Fibroblast of upper back skin (primary cell): ENCODE results near the gene YPEL2.
A peak's percentile ranks its signal among the peaks of the same experiment; 100 is the strongest.

Source experiments
- DNase-seq: peaks from one replicate; pipeline ENCODE4 v3.0.0-alpha.2; 2013

The YPEL2 gene

DNA sequence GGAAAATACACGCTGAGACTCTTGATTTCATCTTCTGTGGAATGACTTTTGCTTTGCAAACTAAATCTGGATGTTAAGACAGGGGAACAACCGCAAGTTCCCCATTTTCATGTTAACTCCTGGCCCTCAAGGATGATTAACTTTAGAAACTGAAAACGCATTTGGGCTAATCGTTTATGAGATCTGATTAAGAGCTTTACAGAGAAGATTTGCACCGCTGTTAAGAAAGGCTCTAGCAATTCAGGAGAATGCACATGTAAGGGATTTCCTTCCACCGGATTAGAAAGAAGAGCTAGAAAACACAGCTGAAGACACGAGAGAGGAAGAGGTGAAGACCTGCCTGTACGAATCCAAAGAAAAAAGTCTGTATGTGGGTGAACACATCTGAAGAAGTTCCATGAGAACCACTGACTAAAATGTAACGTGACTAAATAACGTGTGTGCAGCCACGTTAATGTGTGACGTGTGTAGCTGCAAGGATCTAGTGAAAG is 106.4 kb downstream of the YPEL2 start:
- DNase-seq: no peak

DNA sequence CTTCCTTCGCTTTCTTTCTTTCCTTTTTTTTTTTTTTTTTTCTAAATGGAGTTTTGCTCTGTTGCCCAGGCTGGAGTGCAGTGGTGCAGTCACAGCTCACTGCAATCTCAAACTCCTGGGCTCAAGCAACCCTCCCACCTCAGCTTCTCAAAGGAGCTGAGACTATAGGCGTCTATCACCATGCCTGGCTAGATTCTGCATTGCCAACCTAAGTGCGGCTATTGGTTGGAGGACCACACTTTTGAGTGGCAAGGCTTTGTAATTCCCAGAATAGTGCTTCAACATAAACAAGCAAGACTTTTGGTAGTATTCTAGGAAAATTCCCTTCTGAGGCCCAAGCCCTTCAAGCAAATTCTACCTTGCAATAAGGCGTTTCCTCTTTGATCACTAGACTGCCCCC is 107.8 kb downstream of the YPEL2 start:
- no peak for DNase-seq

DNA sequence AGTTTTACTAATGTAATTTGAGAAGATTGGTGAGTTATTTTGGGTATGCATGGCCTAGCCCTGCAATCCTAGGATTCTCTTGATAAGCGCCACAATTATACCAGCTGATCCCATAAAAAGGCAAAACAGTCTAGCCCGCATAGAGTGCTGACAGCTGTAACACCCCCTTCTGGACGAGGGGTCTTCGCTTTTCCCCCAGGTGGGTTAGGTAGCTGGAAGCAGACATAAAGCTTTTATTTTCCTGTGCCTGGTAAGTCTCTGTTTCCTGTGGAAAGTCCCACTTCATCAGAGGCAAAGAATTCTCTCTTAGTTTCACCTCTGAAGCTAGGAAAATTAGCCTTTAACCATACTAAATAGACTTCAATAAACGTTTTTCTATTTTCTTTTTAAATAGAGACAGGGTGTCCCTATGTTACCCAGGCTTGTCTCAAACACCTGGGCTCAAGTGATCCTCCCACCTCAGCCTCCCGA is 108.3 kb downstream of the YPEL2 start:
- DNase-seq: no peak

DNA sequence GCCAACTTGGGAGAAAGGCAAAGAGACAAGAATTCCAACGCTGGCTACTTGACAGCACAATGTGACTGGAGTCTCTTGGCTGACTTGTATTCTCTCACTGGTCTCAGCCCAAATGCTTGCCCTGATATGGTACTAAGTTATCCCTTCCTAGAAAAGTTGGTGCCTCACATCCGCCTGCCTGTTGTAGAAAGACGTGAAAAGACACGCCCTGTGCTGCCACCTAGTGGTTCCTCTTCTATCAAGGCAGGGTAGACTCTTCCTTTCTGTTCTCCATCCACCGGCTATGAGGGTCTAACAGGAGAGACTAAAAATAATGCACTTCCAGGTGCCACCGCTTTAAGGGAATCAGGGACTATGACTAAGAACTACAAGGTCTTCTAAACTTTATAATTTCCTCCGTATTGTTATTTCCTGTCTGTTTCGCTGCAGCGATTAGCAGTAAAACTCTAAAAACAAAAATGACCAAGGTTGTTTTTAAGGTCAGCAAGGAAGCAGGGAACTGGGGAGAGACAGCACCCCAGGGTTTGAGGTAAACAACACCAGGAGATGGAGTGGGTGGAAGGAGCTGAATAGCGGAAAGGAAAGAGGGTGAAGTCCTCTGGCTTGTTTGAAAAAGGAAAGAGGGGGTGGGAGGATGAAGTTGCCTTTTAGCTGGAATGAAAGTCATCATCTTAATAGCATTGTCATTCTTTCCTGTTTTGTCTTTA is 109.5 kb downstream of the YPEL2 start:
- peak; percentile 87 for DNase-seq

DNA sequence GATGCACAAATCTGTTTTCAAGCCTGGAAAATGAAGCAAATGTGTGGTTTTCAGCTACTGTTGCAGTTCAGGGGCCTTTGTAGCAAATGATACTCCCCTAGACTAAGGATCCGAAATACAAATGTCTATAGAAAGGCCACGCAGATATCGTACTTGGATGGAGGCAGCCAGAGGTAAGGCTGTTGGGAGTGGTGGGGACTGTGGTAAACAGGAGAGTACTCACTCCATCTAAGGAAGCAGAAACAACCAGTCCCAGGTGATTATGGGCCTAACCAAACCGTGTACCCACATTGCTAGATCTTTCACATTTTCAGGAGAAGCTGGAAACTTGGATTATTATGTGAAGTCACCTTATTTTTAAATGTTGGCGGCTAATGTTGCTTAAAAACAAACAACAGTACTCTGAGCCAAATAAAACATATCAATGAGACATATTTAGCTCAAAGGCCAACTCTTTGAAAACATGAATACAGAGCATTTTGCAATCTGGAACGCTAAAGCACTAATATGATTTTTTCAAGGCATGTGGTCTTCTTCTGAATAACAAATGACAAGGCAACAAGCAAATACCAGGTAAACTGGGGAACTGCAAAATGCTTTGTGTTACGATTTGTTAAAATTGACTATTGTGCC is 110.1 kb downstream of the YPEL2 start:
- no peak for DNase-seq

DNA sequence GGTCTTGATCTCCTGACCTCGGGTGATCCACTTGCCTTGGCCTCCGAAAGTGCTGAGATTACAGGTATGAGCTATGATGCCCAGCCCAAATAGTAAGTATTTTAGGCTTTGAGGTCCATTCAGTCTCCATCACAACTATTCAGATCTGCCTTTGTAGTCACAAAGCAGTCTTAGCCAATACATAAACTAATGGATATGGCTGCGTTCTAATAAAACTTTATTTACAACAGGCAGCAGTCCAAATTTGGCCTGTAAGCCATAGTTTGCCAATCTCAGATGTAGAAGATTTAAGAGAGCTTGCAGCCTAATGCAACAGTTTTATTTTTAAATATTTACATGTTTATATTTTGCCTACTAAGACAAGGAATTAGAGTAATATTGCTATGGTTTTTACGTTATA is 111.7 kb downstream of the YPEL2 start:
- DNase-seq: no peak
